HepG2 (cell line): ENCODE measurements around the gene SERPINB1.

Experiments
- FOXK1 ChIP-seq: sonication (generic); formaldehyde crosslinking; IDR thresholded peaks from 2 replicates; pipeline ENCODE4 v1.4.0; 2020; ENCODE audit warnings: low read depth, missing genetic modification reagents, borderline replicate concordance
- JUNB ChIP-seq: sonication (generic); formaldehyde crosslinking; IDR thresholded peaks from 2 replicates; pipeline ENCODE4 v1.8.0; 2022; ENCODE audit warnings: missing genetic modification reagents, mild to moderate bottlenecking, borderline replicate concordance
- LCORL ChIP-seq, 2 experiments: fragments of 450-650 bp in 1 of 2; sonication (generic) in 1 of 2; formaldehyde crosslinking in 1 of 2; IDR thresholded peaks; 2 replicates each; pipeline versions ENCODE4 v1.5.0 to v1.6.1; 2017 to 2020; ENCODE audit warnings: antibody characterized with exemption in 1 of 2, missing genetic modification reagents in 1 of 2
- NONO ChIP-seq, 2 experiments: fragments of 450-650 bp in 1 of 2; sonication (generic) in 1 of 2; formaldehyde crosslinking in 1 of 2; IDR thresholded peaks in 1 of 2; conservative IDR thresholded peaks in 1 of 2; 2 replicates each; pipeline versions ENCODE4 v1.6.1 to v1.8.0; 2017 to 2022; ENCODE audit warnings: mild to moderate bottlenecking in 1 of 2, missing genetic modification reagents in 1 of 2, moderate library complexity in 1 of 2
- SP140L ChIP-seq: sonication (generic); formaldehyde crosslinking; IDR thresholded peaks from 2 replicates; pipeline ENCODE4 v1.4.0; 2020; ENCODE audit warnings: missing genetic modification reagents, borderline replicate concordance
- ZNF292 ChIP-seq: sonication (generic); formaldehyde crosslinking; IDR thresholded peaks from 2 replicates; pipeline ENCODE4 v1.8.1; 2022; ENCODE audit warnings: mild to moderate bottlenecking, low read depth, missing genetic modification reagents, borderline replicate concordance
- ZNF333 ChIP-seq: sonication (generic); formaldehyde crosslinking; IDR thresholded peaks from 2 replicates; pipeline ENCODE4 v1.4.0; 2020; ENCODE audit warnings: mild to moderate bottlenecking, missing genetic modification reagents, borderline replicate concordance
- ZNF777 ChIP-seq: sonication (generic); formaldehyde crosslinking; IDR thresholded peaks from 2 replicates; pipeline ENCODE4 v1.4.0; 2020; ENCODE audit warnings: missing genetic modification reagents

DNA sequence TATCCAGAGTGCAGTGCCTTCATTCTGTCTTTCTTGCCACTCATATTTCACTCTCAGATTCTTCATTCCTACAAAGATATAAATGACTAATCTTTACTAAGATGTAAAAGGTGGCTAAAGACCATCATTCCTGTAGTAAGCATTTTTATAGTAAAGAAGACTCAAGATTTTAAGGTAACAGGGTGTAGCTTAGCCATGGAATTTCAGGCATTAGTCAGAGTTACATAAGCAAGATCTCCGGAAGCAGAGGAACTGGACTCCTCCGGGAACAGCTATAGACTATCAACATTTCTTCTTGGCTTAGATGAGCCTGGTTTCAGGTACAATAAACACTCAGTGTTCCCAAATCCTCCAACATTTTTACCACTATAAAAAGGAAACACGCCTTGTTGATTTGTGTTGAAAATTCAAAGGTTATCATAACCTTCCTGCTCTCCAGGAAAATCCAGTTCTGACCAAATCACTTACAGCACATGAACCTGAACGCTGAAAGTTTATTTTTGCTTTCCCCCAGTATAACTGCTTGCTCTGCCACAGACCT is 23.7 kb downstream of the SERPINB1 start:
- TF ChIP-seq LCORL (IDR thresholded peaks at IDR 0.05) (no peak), LCORL (CRISPR knock-in tag; IDR thresholded peaks at IDR 0.05) (no peak), ZNF333 (CRISPR knock-in tag) (no peak), ZNF777 (CRISPR knock-in tag) (no peak), JUNB (no peak), SP140L (CRISPR knock-in tag) (no peak), NONO (IDR thresholded peaks at IDR 0.05) (no peak), NONO (CRISPR knock-in tag; conservative IDR thresholded peaks at IDR 0.05) (no peak), FOXK1 (CRISPR knock-in tag) (no peak), ZNF292 (CRISPR knock-in tag) (no peak)
